Gastroesophageal sphincter (tissue), 3 donors: ENCODE results near the gene ARHGAP6.

Source experiments
- CTCF ChIP-seq, 4 experiments: fragments of 200-600 bp in 2 of 4; fragments of 450-650 bp in 2 of 4; sonication (generic) in 1 of 4; IDR thresholded peaks; one replicate each; pipeline ENCODE4 v1.5.1; 2017 to 2019; ENCODE audit warnings: antibody characterized with exemption in 4 of 4, mild to moderate bottlenecking in 2 of 4, moderate library complexity in 2 of 4
- EP300 ChIP-seq: sonication (generic); formaldehyde crosslinking; IDR thresholded peaks from one replicate; pipeline ENCODE4 v1.6.1; 2017; ENCODE audit warnings: antibody characterized with exemption, mild to moderate bottlenecking
- POLR2A ChIP-seq, 2 donors: fragments of 450-650 bp; IDR thresholded peaks; one replicate each; pipeline ENCODE4 v1.6.1; 2017; ENCODE audit warnings: antibody characterized with exemption in 2 of 2, mild to moderate bottlenecking in 2 of 2, moderate library complexity in 1 of 2
- POLR2AphosphoS5 ChIP-seq: sonication (generic); formaldehyde crosslinking; IDR thresholded peaks from one replicate; pipeline ENCODE4 v1.6.1; 2017; ENCODE audit warnings: antibody characterized with exemption

DNA sequence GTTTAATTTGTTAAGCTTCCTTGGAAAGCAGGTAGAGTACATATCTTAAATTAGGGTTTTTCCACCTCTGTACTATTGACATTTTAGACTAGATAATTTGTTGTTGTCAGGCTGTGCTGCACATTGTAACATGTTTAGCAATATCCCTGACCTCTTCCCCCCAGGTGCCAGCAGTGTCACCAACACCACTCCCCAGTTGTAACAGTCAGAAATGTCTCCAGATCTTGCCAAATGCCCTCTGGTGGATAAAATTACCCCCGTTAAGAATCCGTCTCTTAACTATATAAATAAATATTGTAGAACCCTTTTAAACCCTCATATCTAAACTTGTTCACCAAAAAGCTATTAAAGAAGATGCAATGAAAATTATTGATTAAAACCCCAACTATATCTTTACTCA, 161.5 kb downstream of the ARHGAP6 start:
- TF ChIP-seq CTCF (IDR thresholded peaks at IDR 0.05) = no peak
- TF ChIP-seq POLR2A (IDR thresholded peaks at IDR 0.05) = no peak
- no peak for TF ChIP-seq EP300
- no peak for TF ChIP-seq POLR2AphosphoS5
